ENCODE results near the gene TRPM3. TPM values are rescaled to one million over a fixed set of nuclear protein-coding genes. Genes with fewer than 3 reads are reported as not detected.

Gene TRPM3
- total and polyA plus RNA-seq, 2 of the 8 experiments (the other 6 are each of a cell fraction or from before 2014, with no cell fraction given): 2.4 to 10.9 TPM

DNA sequence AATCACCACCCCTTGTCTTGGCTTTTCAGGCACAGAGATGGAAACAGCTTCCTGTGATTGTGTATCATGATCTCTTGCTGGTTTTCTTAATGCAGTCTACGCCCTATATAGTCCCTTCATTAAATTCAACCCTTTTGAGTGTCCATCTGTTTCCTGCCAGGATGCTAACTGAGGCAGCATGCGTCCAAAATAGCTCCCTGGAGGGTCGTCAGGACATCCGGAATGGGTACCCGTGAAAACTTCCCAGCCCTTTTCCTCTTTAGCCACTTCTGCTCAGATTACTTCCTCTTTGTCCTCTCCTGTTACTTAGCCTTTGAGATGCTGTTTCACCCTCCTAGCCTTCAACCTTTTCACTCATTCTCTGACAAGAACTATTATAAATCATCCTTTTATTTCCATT is 627.2 kb downstream of the TRPM3 start (continued):
- TF ChIP-seq BRCA1 (IDR thresholded peaks at IDR 0.05; ENCODE audit: low read depth, low read length) (no peak), NRF1 (IDR thresholded peaks at IDR 0.05; ENCODE audit: low read depth, low read length) (no peak), EP300 (IDR thresholded peaks at IDR 0.05; ENCODE audit: borderline replicate concordance in 1 of 2, low read depth in 2 of 2, low read length in 2 of 2) (no peak), POLR2AphosphoS5 (IDR thresholded peaks at IDR 0.05; ENCODE audit: low read depth, low read length) (no peak)

All from H1 (cell line).